ENCODE data around the gene LTO1. TPM values are rescaled to one million over a fixed set of nuclear protein-coding genes. Genes with fewer than 3 reads are reported as not detected.

The LTO1 gene
- total and polyA plus RNA-seq, 2 of the 13 experiments (the other 11 are each of a cell fraction or from before 2014, with no cell fraction given): 11.8 to 15.0 TPM

DNA sequence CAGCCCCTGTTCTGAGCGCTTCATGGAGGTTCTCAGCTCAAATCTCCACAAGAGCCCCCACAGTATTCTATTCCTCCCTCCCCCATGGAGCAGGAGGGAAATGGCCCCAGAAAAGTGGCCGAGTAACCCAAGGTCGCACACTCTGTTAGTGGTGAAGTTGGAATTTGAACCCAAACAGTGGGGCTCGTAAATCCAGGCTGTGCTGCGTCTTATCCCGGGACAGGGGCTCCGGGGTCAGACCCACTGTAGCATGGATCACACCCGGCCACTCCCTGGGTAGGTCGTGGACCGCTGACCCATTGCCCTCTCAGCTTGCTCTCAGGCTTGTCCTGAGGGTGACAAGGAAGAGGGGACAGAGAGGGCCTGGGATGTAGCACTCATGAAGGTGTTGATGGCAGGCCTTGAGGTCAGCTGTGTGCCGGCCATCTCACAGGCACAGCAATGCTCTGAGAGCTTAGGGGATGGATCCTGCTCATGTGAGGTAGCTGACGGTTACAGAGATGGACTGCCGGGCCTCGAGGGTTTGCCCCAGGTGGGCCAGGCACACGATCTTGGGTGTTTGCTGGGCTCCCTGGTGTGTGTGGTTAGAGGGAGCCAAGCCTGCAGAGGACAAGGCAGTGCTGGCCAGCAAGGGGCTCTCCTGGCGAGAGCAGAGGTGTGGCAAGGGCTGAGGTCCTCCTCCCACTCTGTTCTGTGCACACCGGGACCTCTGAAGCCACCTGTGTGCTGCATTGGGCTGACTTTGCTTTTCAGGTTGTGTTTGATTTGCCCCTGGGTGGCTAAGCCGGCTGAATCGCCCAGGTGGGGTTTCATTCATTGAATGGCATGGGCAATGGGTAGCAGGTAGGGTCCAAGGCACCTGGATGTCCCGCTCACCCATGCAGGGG lies 31.0 kb upstream of the LTO1 start (continued):
- TF ChIP-seq, protein P1, sequence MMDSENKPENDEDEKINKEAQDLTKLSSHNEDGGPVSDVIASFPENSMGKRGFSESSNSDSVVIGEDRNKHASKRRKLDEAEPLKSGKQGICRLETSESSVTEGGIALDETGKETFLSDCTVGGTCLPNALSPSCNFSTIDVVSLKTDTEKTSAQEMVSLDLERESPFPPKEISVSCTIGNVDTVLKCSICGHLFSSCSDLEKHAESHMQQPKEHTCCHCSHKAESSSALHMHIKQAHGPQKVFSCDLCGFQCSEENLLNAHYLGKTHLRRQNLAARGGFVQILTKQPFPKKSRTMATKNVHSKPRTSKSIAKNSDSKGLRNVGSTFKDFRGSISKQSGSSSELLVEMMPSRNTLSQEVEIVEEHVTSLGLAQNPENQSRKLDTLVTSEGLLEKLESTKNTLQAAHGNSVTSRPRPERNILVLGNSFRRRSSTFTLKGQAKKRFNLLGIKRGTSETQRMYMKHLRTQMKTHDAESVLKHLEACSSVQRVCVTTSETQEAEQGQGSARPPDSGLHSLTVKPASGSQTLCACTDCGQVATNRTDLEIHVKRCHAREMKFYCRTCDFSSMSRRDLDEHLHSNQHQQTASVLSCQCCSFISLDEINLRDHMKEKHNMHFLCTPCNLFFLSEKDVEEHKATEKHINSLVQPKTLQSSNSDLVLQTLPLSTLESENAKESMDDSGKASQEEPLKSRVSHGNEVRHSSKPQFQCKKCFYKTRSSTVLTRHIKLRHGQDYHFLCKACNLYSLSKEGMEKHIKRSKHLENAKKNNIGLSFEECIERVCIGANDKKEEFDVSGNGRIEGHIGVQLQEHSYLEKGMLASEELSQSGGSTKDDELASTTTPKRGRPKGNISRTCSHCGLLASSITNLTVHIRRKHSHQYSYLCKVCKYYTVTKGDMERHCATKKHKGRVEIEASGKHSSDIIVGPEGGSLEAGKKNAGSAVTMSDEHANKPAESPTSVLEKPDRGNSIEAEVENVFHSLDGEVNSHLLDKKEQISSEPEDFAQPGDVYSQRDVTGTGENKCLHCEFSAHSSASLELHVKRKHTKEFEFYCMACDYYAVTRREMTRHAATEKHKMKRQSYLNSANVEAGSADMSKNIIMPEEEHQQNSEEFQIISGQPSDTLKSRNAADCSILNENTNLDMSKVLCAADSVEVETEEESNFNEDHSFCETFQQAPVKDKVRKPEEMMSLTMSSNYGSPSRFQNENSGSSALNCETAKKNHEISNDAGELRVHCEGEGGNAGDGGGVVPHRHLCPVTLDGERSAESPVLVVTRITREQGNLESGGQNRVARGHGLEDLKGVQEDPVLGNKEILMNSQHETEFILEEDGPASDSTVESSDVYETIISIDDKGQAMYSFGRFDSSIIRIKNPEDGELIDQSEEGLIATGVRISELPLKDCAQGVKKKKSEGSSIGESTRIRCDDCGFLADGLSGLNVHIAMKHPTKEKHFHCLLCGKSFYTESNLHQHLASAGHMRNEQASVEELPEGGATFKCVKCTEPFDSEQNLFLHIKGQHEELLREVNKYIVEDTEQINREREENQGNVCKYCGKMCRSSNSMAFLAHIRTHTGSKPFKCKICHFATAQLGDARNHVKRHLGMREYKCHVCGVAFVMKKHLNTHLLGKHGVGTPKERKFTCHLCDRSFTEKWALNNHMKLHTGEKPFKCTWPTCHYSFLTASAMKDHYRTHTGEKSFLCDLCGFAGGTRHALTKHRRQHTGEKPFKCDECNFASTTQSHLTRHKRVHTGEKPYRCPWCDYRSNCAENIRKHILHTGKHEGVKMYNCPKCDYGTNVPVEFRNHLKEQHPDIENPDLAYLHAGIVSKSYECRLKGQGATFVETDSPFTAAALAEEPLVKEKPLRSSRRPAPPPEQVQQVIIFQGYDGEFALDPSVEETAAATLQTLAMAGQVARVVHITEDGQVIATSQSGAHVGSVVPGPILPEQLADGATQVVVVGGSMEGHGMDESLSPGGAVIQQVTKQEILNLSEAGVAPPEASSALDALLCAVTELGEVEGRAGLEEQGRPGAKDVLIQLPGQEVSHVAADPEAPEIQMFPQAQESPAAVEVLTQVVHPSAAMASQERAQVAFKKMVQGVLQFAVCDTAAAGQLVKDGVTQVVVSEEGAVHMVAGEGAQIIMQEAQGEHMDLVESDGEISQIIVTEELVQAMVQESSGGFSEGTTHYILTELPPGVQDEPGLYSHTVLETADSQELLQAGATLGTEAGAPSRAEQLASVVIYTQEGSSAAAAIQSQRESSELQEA (CRISPR knock-in tag; IDR thresholded peaks at IDR 0.05; ENCODE audit: not compliant biosample characterization): peak; percentile 13
- TF ChIP-seq ZFP90 (CRISPR knock-in tag; IDR thresholded peaks at IDR 0.05; ENCODE audit: borderline replicate concordance) (no peak), ZNF761 (CRISPR knock-in tag; conservative IDR thresholded peaks at IDR 0.05) (0 out of 2 replicates have a peak, but pooled peaks have one; percentile 50), ZNF317 (CRISPR knock-in tag; IDR thresholded peaks at IDR 0.05) (0 out of 2 replicates have a peak, but pooled peaks have one; percentile 35), HNF4G (IDR thresholded peaks at IDR 0.05; ENCODE audit: borderline replicate concordance, low read depth, low read length) (peak; percentile 71; the same call in 1 of the 2 replicates), HNF4G (CRISPR knock-in tag; IDR thresholded peaks at IDR 0.05; ENCODE audit: borderline replicate concordance, low read depth) (peak; percentile 30), NFATC3 (CRISPR knock-in tag; IDR thresholded peaks at IDR 0.05) (no peak), NCOR1 (IDR thresholded peaks at IDR 0.05; ENCODE audit: borderline replicate concordance, low read length) (peak; percentile 73; the same call in 1 of the 2 replicates), PHF21A (CRISPR knock-in tag; IDR thresholded peaks at IDR 0.05) (peak; percentile 70; the same call in 1 of the 2 replicates), BCL6 (CRISPR knock-in tag; IDR thresholded peaks at IDR 0.05) (no peak; the same call in 1 of the 2 replicates), TBX2 (CRISPR knock-in tag; IDR thresholded peaks at IDR 0.05; ENCODE audit: borderline replicate concordance) (peak; percentile 82), NKX3-1 (CRISPR knock-in tag; IDR thresholded peaks at IDR 0.05) (no peak), HMG20A (CRISPR knock-in tag; IDR thresholded peaks at IDR 0.05; ENCODE audit: borderline replicate concordance) (0 out of 2 replicates have a peak, but pooled peaks have one; percentile 30), RBM39 (IDR thresholded peaks at IDR 0.05; ENCODE audit: low read depth, low read length, poor library complexity, severe bottlenecking) (peak; percentile 28), LCORL (IDR thresholded peaks at IDR 0.05) (no peak), LCORL (CRISPR knock-in tag; IDR thresholded peaks at IDR 0.05) (peak; percentile 79), NFE2L1 (CRISPR knock-in tag; IDR thresholded peaks at IDR 0.05; ENCODE audit: borderline replicate concordance) (0 out of 2 replicates have a peak, but pooled peaks have one; percentile 41), SIN3B (IDR thresholded peaks at IDR 0.05; ENCODE audit: low read length) (no peak), MTA1 (CRISPR knock-in tag; IDR thresholded peaks at IDR 0.05; ENCODE audit: borderline replicate concordance) (peak; percentile 93; the same call in 1 of the 2 replicates), ERF (CRISPR knock-in tag; IDR thresholded peaks at IDR 0.05) (no peak)
- TF ChIP-seq, protein P2, sequence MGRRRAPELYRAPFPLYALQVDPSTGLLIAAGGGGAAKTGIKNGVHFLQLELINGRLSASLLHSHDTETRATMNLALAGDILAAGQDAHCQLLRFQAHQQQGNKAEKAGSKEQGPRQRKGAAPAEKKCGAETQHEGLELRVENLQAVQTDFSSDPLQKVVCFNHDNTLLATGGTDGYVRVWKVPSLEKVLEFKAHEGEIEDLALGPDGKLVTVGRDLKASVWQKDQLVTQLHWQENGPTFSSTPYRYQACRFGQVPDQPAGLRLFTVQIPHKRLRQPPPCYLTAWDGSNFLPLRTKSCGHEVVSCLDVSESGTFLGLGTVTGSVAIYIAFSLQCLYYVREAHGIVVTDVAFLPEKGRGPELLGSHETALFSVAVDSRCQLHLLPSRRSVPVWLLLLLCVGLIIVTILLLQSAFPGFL (CRISPR knock-in tag; IDR thresholded peaks at IDR 0.05): 0 out of 2 replicates have a peak, but pooled peaks have one; percentile 19

Measured in HepG2 (cell line).